Liver (tissue), 9 donors: ENCODE measurements around the gene ATL2. TPM values are rescaled to one million over a fixed set of nuclear protein-coding genes. Genes with fewer than 3 reads are reported as not detected.

Source experiments
- DNase-seq: peaks from one replicate; pipeline ENCODE4 v3.0.0-alpha.2; 2017; ENCODE audit warnings: low spot score
- H3K27ac ChIP-seq, 2 donors: one replicate each; pipeline ENCODE4 v1.7.0; 2013; ENCODE audit warnings: inconsistent platforms in 2 of 2, low read length in 2 of 2, control low read depth in 1 of 2, low read depth in 1 of 2, mild to moderate bottlenecking in 1 of 2
- H3K27me3 ChIP-seq, 4 donors: one replicate each; pipeline versions ENCODE4 v1.6.1 to v1.7.0; 2013; ENCODE audit warnings: low read length in 3 of 4, inconsistent platforms in 1 of 4, mild to moderate bottlenecking in 1 of 4, moderate library complexity in 1 of 4; ENCODE audit not compliant: control insufficient read depth in 4 of 4, insufficient read depth in 4 of 4
- H3K36me3 ChIP-seq, 4 donors: one replicate each; pipeline versions ENCODE4 v1.6.1 to v1.7.0; 2013; ENCODE audit warnings: low read length in 3 of 4, mild to moderate bottlenecking in 3 of 4, low read depth in 1 of 4, moderate library complexity in 1 of 4; ENCODE audit not compliant: control insufficient read depth in 4 of 4, insufficient read depth in 3 of 4
- H3K4me1 ChIP-seq, 4 donors: one replicate each; pipeline versions ENCODE4 v1.6.1 to v1.7.0; 2013; ENCODE audit warnings: low read length in 3 of 4, mild to moderate bottlenecking in 3 of 4, moderate library complexity in 1 of 4; ENCODE audit not compliant: control insufficient read depth in 4 of 4, insufficient read depth in 4 of 4
- H3K4me3 ChIP-seq, 3 donors: one replicate each; pipeline versions ENCODE4 v1.6.1 to v1.7.0; 2013; ENCODE audit warnings: low read length in 3 of 3, control low read depth in 1 of 3, low read depth in 1 of 3, mild to moderate bottlenecking in 1 of 3
- H3K9ac ChIP-seq, 2 donors: one replicate each; pipeline ENCODE4 v1.7.0; 2013; ENCODE audit warnings: low read length in 2 of 2, mild to moderate bottlenecking in 2 of 2, moderate library complexity in 2 of 2, control low read depth in 1 of 2, low read depth in 1 of 2
- H3K9me3 ChIP-seq, 4 donors: one replicate each; pipeline versions ENCODE4 v1.6.1 to v1.7.0; 2013; ENCODE audit warnings: low read length in 3 of 4; ENCODE audit not compliant: control insufficient read depth in 4 of 4
- ATF3 ChIP-seq: IDR thresholded peaks from 2 replicates; pipeline ENCODE4 v1.6.1; 2016; ENCODE audit warnings: antibody characterized with exemption
- CTCF ChIP-seq: fragments of 150-350 bp; IDR thresholded peaks from 2 replicates; pipeline ENCODE4 v1.5.1; 2017; ENCODE audit warnings: improper control_type of control experiment, low read depth, low read length; ENCODE audit not compliant: missing input control
- EGR1 ChIP-seq, 2 donors: IDR thresholded peaks; 2 replicates each; pipeline ENCODE4 v1.6.1; 2016 to 2018; ENCODE audit warnings: antibody characterized with exemption in 2 of 2, low read depth in 2 of 2
- FOXA1 ChIP-seq: IDR thresholded peaks from 2 replicates; pipeline ENCODE4 v1.6.1; 2016; ENCODE audit warnings: antibody characterized with exemption
- FOXA2 ChIP-seq: IDR thresholded peaks from 2 replicates; pipeline ENCODE4 v1.6.1; 2016; ENCODE audit warnings: antibody characterized with exemption
- GABPA ChIP-seq, 2 donors: IDR thresholded peaks in 1 of 2; conservative IDR thresholded peaks in 1 of 2; 2 replicates each; pipeline ENCODE4 v1.6.1; 2016; ENCODE audit warnings: antibody characterized with exemption in 2 of 2, mild to moderate bottlenecking in 1 of 2, moderate library complexity in 1 of 2
- HNF4A ChIP-seq, 2 donors: conservative IDR thresholded peaks; 2 replicates each; pipeline ENCODE4 v1.6.1; 2016; ENCODE audit warnings: antibody characterized with exemption in 2 of 2, mild to moderate bottlenecking in 2 of 2
- HNF4G ChIP-seq: IDR thresholded peaks from 2 replicates; pipeline ENCODE4 v1.6.1; 2016; ENCODE audit warnings: antibody characterized with exemption
- JUND ChIP-seq, 2 donors: IDR thresholded peaks; 2 replicates each; pipeline ENCODE4 v1.6.1; 2016; ENCODE audit warnings: antibody characterized with exemption in 2 of 2
- MAX ChIP-seq: IDR thresholded peaks from 2 replicates; pipeline ENCODE4 v1.6.1; 2016; ENCODE audit warnings: antibody characterized with exemption
- NR2F2 ChIP-seq: IDR thresholded peaks from 2 replicates; pipeline ENCODE4 v1.6.1; 2016; ENCODE audit warnings: antibody characterized with exemption
- RAD21 ChIP-seq, 2 donors: IDR thresholded peaks; 2 replicates each; pipeline ENCODE4 v1.6.1; 2016; ENCODE audit warnings: antibody characterized with exemption in 2 of 2, mild to moderate bottlenecking in 2 of 2
- REST ChIP-seq: IDR thresholded peaks from 2 replicates; pipeline ENCODE4 v1.6.1; 2016; ENCODE audit warnings: antibody characterized with exemption, mild to moderate bottlenecking
- RXRA ChIP-seq, 2 donors: IDR thresholded peaks; 2 replicates each; pipeline ENCODE4 v1.6.1; 2017 to 2018; ENCODE audit warnings: antibody characterized with exemption in 2 of 2, mild to moderate bottlenecking in 1 of 2
- SP1 ChIP-seq: IDR thresholded peaks from 2 replicates; pipeline ENCODE4 v1.6.1; 2018; ENCODE audit warnings: antibody characterized with exemption, mild to moderate bottlenecking
- TAF1 ChIP-seq: conservative IDR thresholded peaks from 2 replicates; pipeline ENCODE4 v1.6.1; 2016; ENCODE audit warnings: antibody characterized with exemption, mild to moderate bottlenecking
- YY1 ChIP-seq: IDR thresholded peaks from 2 replicates; pipeline ENCODE4 v1.6.1; 2016; ENCODE audit warnings: antibody characterized with exemption, mild to moderate bottlenecking
- ZBTB33 ChIP-seq: IDR thresholded peaks from 2 replicates; pipeline ENCODE4 v1.6.1; 2016; ENCODE audit warnings: antibody characterized with exemption
- WGBS: extraction: QIAGEN DNeasy Blood & Tissue Kit; methylation state at CpG from one replicate; pipeline ENCODE4 v1.1.7; 2013; 5-methylcytosine and 5-hydroxymethylcytosine counted together
- polyA plus RNA-seq, 2 donors: library from polyadenylated mRNA; stranded (reverse) in 1 of 2; unstranded in 1 of 2; fragments of 200-250 nt in 1 of 2; fragments of >200 nt in 1 of 2; fragmentation: Nextera tagmentation in 1 of 2; extraction: Ambion mirVana in 1 of 2; gene quantifications; one replicate each; pipeline versions ENCODE4 v1.2.1 to v1.2.3, GENCODE V29; 2013 to 2015
- total RNA-seq, 2 donors: library from RNA; depleted of rRNA; stranded (reverse); fragments of >200 nt; gene quantifications; one replicate each; pipeline ENCODE4 v1.2.3, GENCODE V29; 2014
- donor health status: healthy.
- donor health status: healthy.
- donor health status: healthy.
- donor health status: healthy.
- donor health status: healthy.

ATL2 gene
- total and polyA plus RNA-seq, 4 donors, result 21.0 to 163 (median 45.8) TPM

GRCh38 chr2:38264396-38265221, 112.5 kb downstream of the ATL2 start:
- TF ChIP-seq HNF4G, result no peak
- no peak for TF ChIP-seq FOXA1
- TF ChIP-seq TAF1, result no peak
- no peak for TF ChIP-seq HNF4A (conservative IDR thresholded peaks at IDR 0.05)
- TF ChIP-seq ATF3, result no peak
- TF ChIP-seq CTCF, result no peak
- no peak for TF ChIP-seq GABPA (IDR thresholded peaks at IDR 0.05 in 1 of 2, conservative IDR thresholded peaks at IDR 0.05 in 1 of 2)
- no peak for TF ChIP-seq JUND (IDR thresholded peaks at IDR 0.05)
- TF ChIP-seq SP1, result no peak
- no peak for TF ChIP-seq YY1
- no peak for TF ChIP-seq MAX
- TF ChIP-seq RXRA (IDR thresholded peaks at IDR 0.05), result no peak
- no peak for TF ChIP-seq EGR1 (IDR thresholded peaks at IDR 0.05; ENCODE audit: low read depth in 2 of 2)
- no peak for TF ChIP-seq FOXA2
- no peak for TF ChIP-seq RAD21 (IDR thresholded peaks at IDR 0.05)
- TF ChIP-seq REST, result no peak
- TF ChIP-seq ZBTB33, result no peak
- TF ChIP-seq NR2F2, result no peak
- Histone ChIP-seq H3K4me1 (no peaks in the 10 kb centered on the region), H3K9ac (no peak overlapping the region), H3K9me3 (no peaks in the 10 kb centered on the region), H3K4me3 (no peak overlapping the region), H3K27me3 (no peaks in the 10 kb centered on the region), H3K27ac (no peak overlapping the region), H3K36me3 (no peaks in the 10 kb centered on the region)
- DNase-seq, result no peak
- WGBS, result 80% methylated on average over 4 of the region's 4 CpGs
